HepG2 (cell line): ENCODE measurements around the gene TOX4. TPM values are rescaled to one million over a fixed set of nuclear protein-coding genes. Genes with fewer than 3 reads are reported as not detected.

ENCODE experiments used
- ATAC-seq: fragments of 200-7000 bp; cut with Tn5 transposase; 3 replicates; pipeline ENCODE4 v1.9.1; 2020; ENCODE audit warnings: mild to moderate bottlenecking, moderate library complexity
- BruUV-seq: library from RNA; stranded (reverse); fragments of 400-500 nt; replicated peaks from 2 replicates; lab custom pipeline; 2021; lab: Mats Ljungman, UMichigan
- CTCF ChIA-PET: fragments of 300-600 bp; formaldehyde crosslinking; extraction: SDS; loops from one replicate; lab custom pipeline; 2021; ENCODE audit warnings: low total read pairs, inconsistent platforms, low intra/inter-chr PET ratio; lab: Yijun Ruan, JAX
- POLR2A ChIA-PET: fragments of 350-600 bp; sonication (Branson Sonifier 250); formaldehyde crosslinking; loops from one replicate; lab custom pipeline; 2020; ENCODE audit warnings: antibody characterized with exemption, inconsistent platforms; lab: Yijun Ruan, JAX
- DNase-seq: peaks from one replicate; pipeline ENCODE4 v3.0.0-alpha.2; 2015; ENCODE audit warnings: low spot score
- FAIRE-seq: peaks from 3 replicates; lab custom pipeline; 2011; peaks lifted over from hg19 to GRCh38; lab: Jason Lieb, UNC
- H2AFZ ChIP-seq: one replicate; pipeline ENCODE4 v1.6.1; 2011; ENCODE audit warnings: low read length, inconsistent platforms
- H3K27ac ChIP-seq: fragments of 300-600 bp; 3 replicates; pipeline ENCODE4 v1.8.0; 2011; ENCODE audit warnings: mixed run types, mild to moderate bottlenecking, mixed read lengths, low read length, inconsistent platforms; ENCODE audit not compliant: insufficient read depth; ENCODE audit errors: extremely low read length
- H3K27me3 ChIP-seq, 2 experiments: fragments of 200-600 bp in 1 of 2; 2 replicates in 1 of 2; 3 replicates in 1 of 2; pipeline versions ENCODE4 v1.6.0 to v1.8.0; 2011; ENCODE audit warnings: low read length in 2 of 2, mild to moderate bottlenecking in 2 of 2, moderate library complexity in 2 of 2, inconsistent platforms in 1 of 2; ENCODE audit not compliant: insufficient read depth in 2 of 2, control insufficient read depth in 1 of 2
- H3K36me3 ChIP-seq, 2 experiments: fragments of 200-600 bp in 1 of 2; replicated peaks in 1 of 2; 2 replicates in 1 of 2; 3 replicates in 1 of 2; pipeline versions ENCODE4 v1.5.1 to v1.8.0; 2011; ENCODE audit warnings: low read length in 2 of 2, inconsistent platforms in 1 of 2; ENCODE audit not compliant: insufficient read depth in 2 of 2, control insufficient read depth in 1 of 2
- H3K4me1 ChIP-seq: 2 replicates; pipeline ENCODE4 v1.5.1; 2012; ENCODE audit warnings: low read length, inconsistent platforms; ENCODE audit not compliant: insufficient read depth
- H3K4me2 ChIP-seq: 2 replicates; pipeline ENCODE4 v1.6.0; 2011; ENCODE audit warnings: low read depth, low read length, inconsistent platforms
- H3K4me3 ChIP-seq, 3 experiments: fragments of 200-600 bp in 1 of 3; sonication (generic), shearing (Covaris generic) in 1 of 3; replicated peaks in 1 of 3; 2 replicates each; pipeline ENCODE4 v1.5.1; 2011 to 2016; ENCODE audit warnings: low read length in 3 of 3, inconsistent platforms in 2 of 3, low read depth in 2 of 3, mild to moderate bottlenecking in 2 of 3, control low read depth in 1 of 3, mixed read lengths in 1 of 3; ENCODE audit not compliant: insufficient read depth in 1 of 3
- H3K79me2 ChIP-seq: one replicate; pipeline ENCODE4 v1.6.1; 2011; ENCODE audit warnings: low read length, inconsistent platforms; ENCODE audit not compliant: insufficient read depth
- H3K9ac ChIP-seq: 2 replicates; pipeline ENCODE4 v1.6.0; 2011; ENCODE audit warnings: mild to moderate bottlenecking, low read depth, low read length, inconsistent platforms; ENCODE audit not compliant: insufficient read depth
- H3K9me3 ChIP-seq: 2 replicates; pipeline ENCODE4 v1.5.1; 2012; ENCODE audit warnings: mild to moderate bottlenecking, low read length
- H4K20me1 ChIP-seq: 2 replicates; pipeline ENCODE4 v1.6.0; 2011; ENCODE audit warnings: inconsistent platforms, mild to moderate bottlenecking, low read length, moderate library complexity; ENCODE audit not compliant: insufficient read depth
- NFRKB ChIP-seq: fragments of 450-650 bp; IDR thresholded peaks from 2 replicates; pipeline ENCODE4 v1.6.1; 2017
- PCBP2 ChIP-seq: fragments of 200-400 bp; formaldehyde crosslinking; optimal IDR thresholded peaks from 2 replicates; pipeline ENCODE3; 2018; ENCODE audit warnings: low read length, low read depth; ENCODE audit not compliant: poor library complexity, severe bottlenecking
- ZKSCAN8 ChIP-seq: IDR thresholded peaks from 2 replicates; pipeline ENCODE4 v1.6.1; 2016; ENCODE audit warnings: borderline replicate concordance, missing genetic modification reagents, missing compliant biosample characterization
- ZNF883 ChIP-seq: sonication (generic); formaldehyde crosslinking; IDR thresholded peaks from 2 replicates; pipeline ENCODE4 v1.5.1; 2020; ENCODE audit warnings: mild to moderate bottlenecking, missing genetic modification reagents; ENCODE audit errors: not compliant biosample characterization
- WGBS: methylation state at CpG from one replicate; pipeline ENCODE4 v1.1.6; 2017; ENCODE audit warnings: low lambda C conversion rate; 5-methylcytosine and 5-hydroxymethylcytosine counted together
- in situ Hi-C: cut with HindIII; loops from 2 replicates; pipeline ENCODE4 v1.10.0; 2017; ENCODE audit warnings: low pct_unique_long_range_greater_than_20kb; ENCODE audit not compliant: extremely low pct_ligation_motif_present
- intact Hi-C: fragments of 100-400 bp; cut with micrococcal nuclease; formaldehyde crosslinking; loops from one replicate; pipeline ENCODE4 v1.10.0; 2022; ENCODE audit not compliant: unreplicated experiment
- polyA plus RNA-seq, 8 experiments: library from polyadenylated mRNA; depleted of rRNA in 3 of 8; stranded (reverse) in 7 of 8; unstranded in 1 of 8; fragments of >200 nt; fragmentation: Illumina TruSeq in 4 of 8; extraction: Trizol in 4 of 8; gene quantifications; 2 replicates each; pipeline versions ENCODE4 v1.2.1 to v1.2.3, GENCODE V29; 2011 to 2016; ENCODE audit warnings: low read depth in 4 of 8, missing spikeins in 1 of 8, mixed read lengths in 1 of 8; ENCODE audit not compliant: insufficient read depth in 1 of 8
- total RNA-seq, 5 experiments: library from RNA; depleted of rRNA; stranded (reverse); fragments of >200 nt; fragmentation: Illumina TruSeq; extraction: Trizol; gene quantifications; 2 replicates each; pipeline ENCODE4 v1.2.3, GENCODE V29; 2016; ENCODE audit warnings: low read depth in 1 of 5
- TF ChIP-seq, protein P1 (sequence below): sonication (generic); formaldehyde crosslinking; conservative IDR thresholded peaks from 2 replicates; pipeline ENCODE4 v1.4.0; 2020; ENCODE audit warnings: missing genetic modification reagents
- TF ChIP-seq, protein P2 (sequence below): sonication (generic); formaldehyde crosslinking; IDR thresholded peaks from 2 replicates; pipeline ENCODE4 v1.4.0; 2020; ENCODE audit warnings: mild to moderate bottlenecking, missing genetic modification reagents, borderline replicate concordance

The TOX4 gene
- total and polyA plus RNA-seq, 2 of the 13 experiments (the other 11 are each of a cell fraction or from before 2014, with no cell fraction given), result 71.8 to 163 TPM

DNA sequence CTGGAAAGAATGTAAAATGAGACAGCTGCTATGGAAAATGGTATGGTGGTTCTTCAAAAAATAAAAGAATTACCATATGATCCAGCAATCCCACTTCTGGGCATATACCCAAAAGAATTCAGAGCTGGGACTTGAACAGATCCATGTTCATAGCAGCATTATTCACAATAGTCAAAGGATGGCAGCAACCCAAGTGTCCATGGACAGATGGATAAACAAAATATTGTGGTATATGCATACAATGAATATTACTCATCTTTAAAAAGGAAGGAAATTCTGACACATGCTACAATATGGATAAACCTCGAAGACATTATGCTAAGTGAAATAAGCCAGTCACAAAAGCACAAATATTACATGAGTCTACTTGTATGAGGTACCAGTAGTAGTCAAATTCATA is 9.4 kb upstream of the TOX4 start:
- H3K27ac ChIP-seq, result no peak overlapping the region
- peaks cover 3% of the 10 kb centered on the region for H3K79me2 ChIP-seq
- no peaks in the 10 kb centered on the region for H3K9me3 ChIP-seq
- FAIRE-seq, result no peak
- no peak for DNase-seq
- no peak overlapping the region for H2AFZ ChIP-seq
- no peaks in the 10 kb centered on the region for H4K20me1 ChIP-seq
- TF ChIP-seq ZNF883 (no peak), ZKSCAN8 (no peak), NFRKB (no peak), PCBP2 (no peak)
- TF ChIP-seq, protein P1, sequence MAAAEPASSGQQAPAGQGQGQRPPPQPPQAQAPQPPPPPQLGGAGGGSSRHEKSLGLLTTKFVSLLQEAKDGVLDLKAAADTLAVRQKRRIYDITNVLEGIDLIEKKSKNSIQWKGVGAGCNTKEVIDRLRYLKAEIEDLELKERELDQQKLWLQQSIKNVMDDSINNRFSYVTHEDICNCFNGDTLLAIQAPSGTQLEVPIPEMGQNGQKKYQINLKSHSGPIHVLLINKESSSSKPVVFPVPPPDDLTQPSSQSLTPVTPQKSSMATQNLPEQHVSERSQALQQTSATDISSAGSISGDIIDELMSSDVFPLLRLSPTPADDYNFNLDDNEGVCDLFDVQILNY, result no peak
- TF ChIP-seq, protein P2, sequence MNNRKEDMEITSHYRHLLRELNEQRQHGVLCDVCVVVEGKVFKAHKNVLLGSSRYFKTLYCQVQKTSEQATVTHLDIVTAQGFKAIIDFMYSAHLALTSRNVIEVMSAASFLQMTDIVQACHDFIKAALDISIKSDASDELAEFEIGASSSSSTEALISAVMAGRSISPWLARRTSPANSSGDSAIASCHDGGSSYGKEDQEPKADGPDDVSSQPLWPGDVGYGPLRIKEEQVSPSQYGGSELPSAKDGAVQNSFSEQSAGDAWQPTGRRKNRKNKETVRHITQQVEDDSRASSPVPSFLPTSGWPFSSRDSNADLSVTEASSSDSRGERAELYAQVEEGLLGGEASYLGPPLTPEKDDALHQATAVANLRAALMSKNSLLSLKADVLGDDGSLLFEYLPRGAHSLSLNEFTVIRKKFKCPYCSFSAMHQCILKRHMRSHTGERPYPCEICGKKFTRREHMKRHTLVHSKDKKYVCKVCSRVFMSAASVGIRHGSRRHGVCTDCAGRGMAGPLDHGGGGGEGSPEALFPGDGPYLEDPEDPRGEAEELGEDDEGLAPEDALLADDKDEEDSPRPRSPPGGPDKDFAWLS, result no peak
- in situ Hi-C loops, result no loop called here
- POLR2A ChIA-PET, result interaction anchor here (1.3 kb wide), 1 partner anchor 9 kb away, joined by 5 read pairs; no protein-coding TSS in a partner anchor
- no peak for ATAC-seq
- WGBS, result 83% methylated on average over 1 of the region's 1 CpG
- intact Hi-C loops, result no loop called here
- BruUV-seq, result no TSS peak
- H3K4me3 ChIP-seq, result no peak overlapping the region
- H3K27me3 ChIP-seq, result no peaks in the 10 kb centered on the region
- H3K9ac ChIP-seq, result no peak overlapping the region
- H3K4me1 ChIP-seq, result no peaks in the 10 kb centered on the region
- peaks cover 24 to 73% of the 10 kb centered on the region in 2 experiments for H3K36me3 ChIP-seq
- CTCF ChIA-PET, result no interaction called here
- H3K4me2 ChIP-seq, result no peak overlapping the region
